HCT116 (cell line): ENCODE measurements around the gene BEX2. TPM values are rescaled to one million over a fixed set of nuclear protein-coding genes. Genes with fewer than 3 reads are reported as not detected.

Experiments used
- ATAC-seq: fragments of 200-7000 bp; cut with Tn5 transposase; 2 replicates; pipeline ENCODE4 v1.9.1; 2020; ENCODE audit warnings: mild to moderate bottlenecking, moderate library complexity
- BruUV-seq: library from RNA; stranded (reverse); fragments of 400-500 nt; replicated peaks from 2 replicates; lab custom pipeline; 2021; lab: Mats Ljungman, UMichigan
- CTCF ChIA-PET: fragments of 300-600 bp; sonication (Branson Sonifier 250); formaldehyde crosslinking; loops from one replicate; lab custom pipeline; 2021; ENCODE audit warnings: antibody characterized with exemption; lab: Charles Lee
- POLR2A ChIA-PET: fragments of 300-600, 350-600 bp; sonication (Branson Sonifier 250); formaldehyde crosslinking; loops from one replicate; lab custom pipeline; 2021; ENCODE audit warnings: antibody characterized with exemption; lab: Charles Lee
- RAD21 ChIA-PET, 2 experiments: fragments of 300-600 bp; sonication (Branson Sonifier 250); formaldehyde crosslinking; loops; one replicate each; lab custom pipeline; 2023; ENCODE audit warnings: low total read pairs in 2 of 2; ENCODE audit not compliant: uncharacterized antibody in 2 of 2, unreplicated experiment in 2 of 2, low non-redundant PET in 1 of 2; lab: Charles Lee
- DNase-seq: peaks from one replicate; pipeline ENCODE4 v3.0.0-alpha.2; 2010; ENCODE audit warnings: low read depth, low spot score
- H2AFZ ChIP-seq: fragments of 200-600 bp; shearing (Covaris generic), sonication (generic); 2 replicates; pipeline ENCODE4 v1.6.1; 2017; ENCODE audit warnings: low read depth, mixed run types, mixed read lengths, antibody characterized with exemption, low read length; ENCODE audit not compliant: poor library complexity, severe bottlenecking
- H3K27ac ChIP-seq: 2 replicates; pipeline ENCODE4 v1.5.1; 2012; ENCODE audit warnings: low read depth, low read length
- H3K27me3 ChIP-seq: fragments of 200-600 bp; sonication (generic); 2 replicates; pipeline ENCODE4 v1.6.1; 2016; ENCODE audit warnings: mixed run types, low read length, mixed read lengths; ENCODE audit not compliant: insufficient read depth
- H3K36me3 ChIP-seq, 2 experiments: fragments of 200-500 bp in 1 of 2; fragments of 200-600 bp in 1 of 2; sonication (Bioruptor generic) in 1 of 2; sonication (generic) in 1 of 2; 2 replicates each; pipeline versions ENCODE4 v1.5.1 to v1.6.1; 2014 to 2016; ENCODE audit warnings: low read length in 2 of 2, inconsistent platforms in 1 of 2, mixed read lengths in 1 of 2, mixed run types in 1 of 2; ENCODE audit not compliant: insufficient read depth in 2 of 2, control insufficient read depth in 1 of 2
- H3K4me1 ChIP-seq, 2 experiments: fragments of 200-600 bp in 1 of 2; sonication (generic) in 1 of 2; 2 replicates each; pipeline versions ENCODE4 v1.5.1 to v1.6.1; 2012 to 2017; ENCODE audit warnings: low read length in 2 of 2, inconsistent platforms in 1 of 2, mild to moderate bottlenecking in 1 of 2, mixed read lengths in 1 of 2, mixed run types in 1 of 2, moderate library complexity in 1 of 2; ENCODE audit not compliant: insufficient read depth in 2 of 2, control insufficient read depth in 1 of 2
- H3K4me2 ChIP-seq: fragments of 200-600 bp; sonication (generic); 2 replicates; pipeline ENCODE4 v1.6.1; 2017; ENCODE audit warnings: mixed run types, low read length, mixed read lengths
- H3K4me3 ChIP-seq, 2 experiments: fragments of 200-600 bp in 1 of 2; sonication (generic) in 1 of 2; replicated peaks in 1 of 2; 2 replicates each; pipeline ENCODE4 v1.5.1; 2011 to 2016; ENCODE audit warnings: low read length in 2 of 2, control low read depth in 1 of 2, low read depth in 1 of 2, mild to moderate bottlenecking in 1 of 2, mixed read lengths in 1 of 2, mixed run types in 1 of 2
- H3K79me2 ChIP-seq: fragments of 200-600 bp; sonication (generic); 2 replicates; pipeline ENCODE4 v1.6.1; 2017; ENCODE audit warnings: mild to moderate bottlenecking, mixed run types, low read length, moderate library complexity, mixed read lengths; ENCODE audit not compliant: insufficient read depth
- H3K9ac ChIP-seq: fragments of 200-600 bp; sonication (generic); 2 replicates; pipeline ENCODE4 v1.6.1; 2016; ENCODE audit warnings: low read length, mixed read lengths
- H3K9me2 ChIP-seq: fragments of 200-600 bp; sonication (generic), shearing (Covaris generic); 2 replicates; pipeline ENCODE4 v1.6.1; 2017; ENCODE audit warnings: mixed run types, mild to moderate bottlenecking, moderate library complexity; ENCODE audit not compliant: insufficient read depth
- H3K9me3 ChIP-seq, 2 experiments: fragments of 200-500 bp in 1 of 2; fragments of 200-600 bp in 1 of 2; sonication (Bioruptor generic) in 1 of 2; sonication (generic) in 1 of 2; 2 replicates each; pipeline ENCODE4 v1.6.1; 2014 to 2017; ENCODE audit warnings: low read length in 2 of 2, mixed read lengths in 2 of 2, inconsistent platforms in 1 of 2, low read depth in 1 of 2, mild to moderate bottlenecking in 1 of 2, mixed run types in 1 of 2, moderate library complexity in 1 of 2; ENCODE audit not compliant: control insufficient read depth in 1 of 2, insufficient read depth in 1 of 2
- H4K20me1 ChIP-seq: fragments of 200-600 bp; sonication (generic), shearing (Covaris generic); 2 replicates; pipeline ENCODE4 v1.6.1; 2017; ENCODE audit warnings: mixed run types, mild to moderate bottlenecking, moderate library complexity; ENCODE audit not compliant: insufficient read depth
- CBX3 ChIP-seq: IDR thresholded peaks from 2 replicates; pipeline ENCODE4 v1.6.1; 2012; ENCODE audit warnings: low read depth
- CEBPB ChIP-seq: IDR thresholded peaks from 2 replicates; pipeline ENCODE4 v1.6.1; 2012; ENCODE audit warnings: low read depth
- ELF1 ChIP-seq: IDR thresholded peaks from 2 replicates; pipeline ENCODE4 v1.6.1; 2012; ENCODE audit warnings: low read depth, borderline replicate concordance
- EZH2 ChIP-seq: fragments of 200-600 bp; sonication (generic); IDR thresholded peaks from 2 replicates; pipeline ENCODE4 v1.6.1; 2017; ENCODE audit warnings: antibody characterized with exemption, mixed run types
- EZH2phosphoT487 ChIP-seq: fragments of 200-600 bp; IDR thresholded peaks from 2 replicates; pipeline ENCODE4 v1.6.1; 2018; ENCODE audit warnings: antibody characterized with exemption, borderline replicate concordance
- FOSL1 ChIP-seq: IDR thresholded peaks from 2 replicates; pipeline ENCODE4 v1.6.1; 2012; ENCODE audit warnings: low read depth
- JUND ChIP-seq: IDR thresholded peaks from 2 replicates; pipeline ENCODE4 v1.6.1; 2012
- POLR2A ChIP-seq: IDR thresholded peaks from 2 replicates; pipeline ENCODE4 v1.7.0; 2011; ENCODE audit warnings: borderline replicate concordance; ENCODE audit not compliant: insufficient read depth, insufficient read length; ENCODE audit errors: extremely low read depth
- POLR2AphosphoS5 ChIP-seq: IDR thresholded peaks from 2 replicates; pipeline ENCODE4 v1.6.1; 2011; ENCODE audit warnings: mild to moderate bottlenecking, low read depth, low read length, moderate library complexity
- RAD21 ChIP-seq: IDR thresholded peaks from 2 replicates; pipeline ENCODE4 v1.6.1; 2012; ENCODE audit warnings: low read depth, mild to moderate bottlenecking
- SP1 ChIP-seq: IDR thresholded peaks from 2 replicates; pipeline ENCODE4 v1.6.1; 2012; ENCODE audit warnings: low read depth
- SRF ChIP-seq: IDR thresholded peaks from 2 replicates; pipeline ENCODE4 v1.6.1; 2012; ENCODE audit warnings: low read depth
- TCF7L2 ChIP-seq: IDR thresholded peaks from 2 replicates; pipeline ENCODE4 v1.7.0; 2011; ENCODE audit warnings: borderline replicate concordance, inconsistent platforms; ENCODE audit not compliant: insufficient read depth, insufficient read length; ENCODE audit errors: extremely low read depth
- YY1 ChIP-seq: IDR thresholded peaks from 2 replicates; pipeline ENCODE4 v1.6.1; 2011; ENCODE audit warnings: low read length, low read depth, moderate library complexity, mild to moderate bottlenecking; ENCODE audit not compliant: insufficient replicate concordance; ENCODE audit errors: extremely low read depth
- ZFX ChIP-seq: fragments of 450-650 bp; IDR thresholded peaks from 2 replicates; pipeline ENCODE4 v1.6.1; 2017
- ZNF274 ChIP-seq: fragments of 200-500 bp; sonication (Bioruptor generic); IDR thresholded peaks from 2 replicates; pipeline ENCODE4 v1.6.1; 2014; ENCODE audit warnings: mild to moderate bottlenecking, low read depth, low read length, inconsistent platforms
- intact Hi-C: fragments of 100-400 bp; cut with micrococcal nuclease; formaldehyde crosslinking; loops from 2 replicates; pipeline ENCODE4 v1.10.0; 2022
- total RNA-seq: library from RNA; stranded (reverse); gene quantifications from one replicate; pipeline ENCODE4 v1.2.1, GENCODE V29; 2021; ENCODE audit not compliant: unreplicated experiment
- TF ChIP-seq, protein P1 (sequence below): IDR thresholded peaks from 2 replicates; pipeline ENCODE4 v1.6.1; 2011; ENCODE audit warnings: mild to moderate bottlenecking, low read length, moderate library complexity; ENCODE audit not compliant: insufficient replicate concordance; ENCODE audit errors: extremely low read depth
- TF ChIP-seq, protein P2 (sequence below), 3 experiments: fragments of 200-600 bp in 1 of 3; sonication (generic) in 1 of 3; IDR thresholded peaks in 2 of 3; conservative IDR thresholded peaks in 1 of 3; 2 replicates each; pipeline ENCODE4 v1.5.1; 2012 to 2017; ENCODE audit warnings: low read depth in 2 of 3, low read length in 2 of 3, antibody characterized with exemption in 1 of 3, borderline replicate concordance in 1 of 3, control low read depth in 1 of 3, mild to moderate bottlenecking in 1 of 3, mixed read lengths in 1 of 3, mixed run types in 1 of 3, moderate library complexity in 1 of 3; ENCODE audit not compliant: insufficient read depth in 1 of 3
- TF ChIP-seq, protein P3 (sequence below): IDR thresholded peaks from 2 replicates; pipeline ENCODE4 v1.6.1; 2012; ENCODE audit warnings: low read depth

BEX2 gene
- total RNA-seq, 1 experiment from 2014 or later = 35.7 TPM

DNA sequence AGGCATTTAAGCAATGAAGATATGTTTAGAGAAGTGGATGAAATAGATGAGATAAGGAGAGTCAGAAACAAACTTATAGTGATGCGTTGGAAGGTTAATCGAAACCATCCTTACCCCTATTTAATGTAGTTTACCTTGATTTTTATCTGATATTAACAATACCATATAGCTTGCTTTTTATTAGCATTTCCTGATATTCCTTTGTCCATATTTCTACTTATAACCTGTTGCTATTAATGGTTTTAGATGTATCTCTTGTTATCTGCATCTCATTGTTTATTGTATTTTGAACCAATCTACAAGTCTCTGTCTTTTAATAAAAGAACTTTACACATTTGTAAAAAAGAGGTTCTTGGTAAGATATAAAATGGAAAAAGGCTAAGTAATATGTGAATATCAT is 47.1 kb upstream of the BEX2 start:
- Histone ChIP-seq H3K4me3 (no peak overlapping the region), H3K79me2 (0 out of 2 replicates have a peak, but pooled peaks cover 9% of the 10 kb centered on the region), H4K20me1 (no peaks in the 10 kb centered on the region), H3K36me3 (no peaks in the 10 kb centered on the region; a peak in 1 of 4 replicates), H3K9me2 (no peaks in the 10 kb centered on the region), H3K4me1 (peaks cover 7 to 15% of the 10 kb centered on the region in 2 experiments), H3K9me3 (no peaks in the 10 kb centered on the region), H2AFZ (no peak overlapping the region), H3K4me2 (peak overlapping the region; percentile 81; the same call in 1 of the 2 replicates), H3K27me3 (no peaks in the 10 kb centered on the region), H3K27ac (no peak overlapping the region), H3K9ac (no peak overlapping the region)
- TF ChIP-seq FOSL1 = no peak
- TF ChIP-seq RAD21 = no peak
- TF ChIP-seq SRF = no peak
- no peak for TF ChIP-seq ELF1
- TF ChIP-seq, protein P1, sequence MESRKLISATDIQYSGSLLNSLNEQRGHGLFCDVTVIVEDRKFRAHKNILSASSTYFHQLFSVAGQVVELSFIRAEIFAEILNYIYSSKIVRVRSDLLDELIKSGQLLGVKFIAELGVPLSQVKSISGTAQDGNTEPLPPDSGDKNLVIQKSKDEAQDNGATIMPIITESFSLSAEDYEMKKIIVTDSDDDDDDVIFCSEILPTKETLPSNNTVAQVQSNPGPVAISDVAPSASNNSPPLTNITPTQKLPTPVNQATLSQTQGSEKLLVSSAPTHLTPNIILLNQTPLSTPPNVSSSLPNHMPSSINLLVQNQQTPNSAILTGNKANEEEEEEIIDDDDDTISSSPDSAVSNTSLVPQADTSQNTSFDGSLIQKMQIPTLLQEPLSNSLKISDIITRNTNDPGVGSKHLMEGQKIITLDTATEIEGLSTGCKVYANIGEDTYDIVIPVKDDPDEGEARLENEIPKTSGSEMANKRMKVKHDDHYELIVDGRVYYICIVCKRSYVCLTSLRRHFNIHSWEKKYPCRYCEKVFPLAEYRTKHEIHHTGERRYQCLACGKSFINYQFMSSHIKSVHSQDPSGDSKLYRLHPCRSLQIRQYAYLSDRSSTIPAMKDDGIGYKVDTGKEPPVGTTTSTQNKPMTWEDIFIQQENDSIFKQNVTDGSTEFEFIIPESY = no peak
- no peak for TF ChIP-seq POLR2AphosphoS5
- no peak for TF ChIP-seq CBX3
- no peak for TF ChIP-seq POLR2A
- TF ChIP-seq CEBPB = no peak
- TF ChIP-seq EZH2phosphoT487 = no peak
- TF ChIP-seq, protein P2, sequence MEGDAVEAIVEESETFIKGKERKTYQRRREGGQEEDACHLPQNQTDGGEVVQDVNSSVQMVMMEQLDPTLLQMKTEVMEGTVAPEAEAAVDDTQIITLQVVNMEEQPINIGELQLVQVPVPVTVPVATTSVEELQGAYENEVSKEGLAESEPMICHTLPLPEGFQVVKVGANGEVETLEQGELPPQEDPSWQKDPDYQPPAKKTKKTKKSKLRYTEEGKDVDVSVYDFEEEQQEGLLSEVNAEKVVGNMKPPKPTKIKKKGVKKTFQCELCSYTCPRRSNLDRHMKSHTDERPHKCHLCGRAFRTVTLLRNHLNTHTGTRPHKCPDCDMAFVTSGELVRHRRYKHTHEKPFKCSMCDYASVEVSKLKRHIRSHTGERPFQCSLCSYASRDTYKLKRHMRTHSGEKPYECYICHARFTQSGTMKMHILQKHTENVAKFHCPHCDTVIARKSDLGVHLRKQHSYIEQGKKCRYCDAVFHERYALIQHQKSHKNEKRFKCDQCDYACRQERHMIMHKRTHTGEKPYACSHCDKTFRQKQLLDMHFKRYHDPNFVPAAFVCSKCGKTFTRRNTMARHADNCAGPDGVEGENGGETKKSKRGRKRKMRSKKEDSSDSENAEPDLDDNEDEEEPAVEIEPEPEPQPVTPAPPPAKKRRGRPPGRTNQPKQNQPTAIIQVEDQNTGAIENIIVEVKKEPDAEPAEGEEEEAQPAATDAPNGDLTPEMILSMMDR (IDR thresholded peaks at IDR 0.05 in 2 of 3, conservative IDR thresholded peaks at IDR 0.05 in 1 of 3; ENCODE audit: borderline replicate concordance in 1 of 3, insufficient read depth in 1 of 3, low read depth in 2 of 3, low read length in 2 of 3) = no peak
- TF ChIP-seq TCF7L2 = no peak
- TF ChIP-seq, protein P3, sequence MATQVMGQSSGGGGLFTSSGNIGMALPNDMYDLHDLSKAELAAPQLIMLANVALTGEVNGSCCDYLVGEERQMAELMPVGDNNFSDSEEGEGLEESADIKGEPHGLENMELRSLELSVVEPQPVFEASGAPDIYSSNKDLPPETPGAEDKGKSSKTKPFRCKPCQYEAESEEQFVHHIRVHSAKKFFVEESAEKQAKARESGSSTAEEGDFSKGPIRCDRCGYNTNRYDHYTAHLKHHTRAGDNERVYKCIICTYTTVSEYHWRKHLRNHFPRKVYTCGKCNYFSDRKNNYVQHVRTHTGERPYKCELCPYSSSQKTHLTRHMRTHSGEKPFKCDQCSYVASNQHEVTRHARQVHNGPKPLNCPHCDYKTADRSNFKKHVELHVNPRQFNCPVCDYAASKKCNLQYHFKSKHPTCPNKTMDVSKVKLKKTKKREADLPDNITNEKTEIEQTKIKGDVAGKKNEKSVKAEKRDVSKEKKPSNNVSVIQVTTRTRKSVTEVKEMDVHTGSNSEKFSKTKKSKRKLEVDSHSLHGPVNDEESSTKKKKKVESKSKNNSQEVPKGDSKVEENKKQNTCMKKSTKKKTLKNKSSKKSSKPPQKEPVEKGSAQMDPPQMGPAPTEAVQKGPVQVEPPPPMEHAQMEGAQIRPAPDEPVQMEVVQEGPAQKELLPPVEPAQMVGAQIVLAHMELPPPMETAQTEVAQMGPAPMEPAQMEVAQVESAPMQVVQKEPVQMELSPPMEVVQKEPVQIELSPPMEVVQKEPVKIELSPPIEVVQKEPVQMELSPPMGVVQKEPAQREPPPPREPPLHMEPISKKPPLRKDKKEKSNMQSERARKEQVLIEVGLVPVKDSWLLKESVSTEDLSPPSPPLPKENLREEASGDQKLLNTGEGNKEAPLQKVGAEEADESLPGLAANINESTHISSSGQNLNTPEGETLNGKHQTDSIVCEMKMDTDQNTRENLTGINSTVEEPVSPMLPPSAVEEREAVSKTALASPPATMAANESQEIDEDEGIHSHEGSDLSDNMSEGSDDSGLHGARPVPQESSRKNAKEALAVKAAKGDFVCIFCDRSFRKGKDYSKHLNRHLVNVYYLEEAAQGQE = no peak
- no peak for TF ChIP-seq YY1
- no peak for TF ChIP-seq SP1
- TF ChIP-seq ZFX = no peak
- TF ChIP-seq JUND = no peak
- no peak for TF ChIP-seq EZH2
- TF ChIP-seq ZNF274 = no peak
- ATAC-seq = no peak
- BruUV-seq = no TSS peak
- CTCF ChIA-PET = no interaction called here
- RAD21 ChIA-PET = no interaction called here
- no peak for DNase-seq
- POLR2A ChIA-PET = no interaction called here
- intact Hi-C loops = no loop called here
